GM12878 (cell line): ENCODE measurements around the gene MB21D2. TPM values are rescaled to one million over a fixed set of nuclear protein-coding genes. Genes with fewer than 3 reads are reported as not detected.

Experiments
- ATAC-seq: fragments of 200-7000 bp; cut with Tn5 transposase; 3 replicates; pipeline ENCODE4 v1.9.1; 2020; ENCODE audit warnings: mild to moderate bottlenecking, moderate library complexity
- BruUV-seq: library from RNA; stranded (reverse); fragments of 400-500 nt; replicated peaks from 2 replicates; lab custom pipeline; 2021; lab: Mats Ljungman, UMichigan
- CTCF ChIA-PET: fragments of 300-600 bp; sonication (Branson Sonifier 250); formaldehyde crosslinking; extraction: SDS; loops from one replicate; lab custom pipeline; 2021; ENCODE audit warnings: inconsistent platforms; lab: Yijun Ruan, JAX
- POLR2A ChIA-PET: fragments of 350-600 bp; formaldehyde crosslinking; extraction: SDS; loops from one replicate; lab custom pipeline; 2021; ENCODE audit warnings: inconsistent platforms; lab: Charles Lee
- RAD21 ChIA-PET: fragments of 300-600 bp; sonication (Branson Sonifier 250); formaldehyde crosslinking; loops from one replicate; lab custom pipeline; 2023; ENCODE audit warnings: antibody characterized with exemption; ENCODE audit not compliant: unreplicated experiment; lab: Charles Lee
- SMC1A ChIA-PET: fragments of 300-600 bp; sonication (Branson Sonifier 250); formaldehyde crosslinking; loops from one replicate; lab custom pipeline; 2023; ENCODE audit not compliant: unreplicated experiment, uncharacterized antibody; lab: Charles Lee
- DNase-seq: peaks from one replicate; pipeline ENCODE4 v3.0.0-alpha.2; 2011; ENCODE audit warnings: low read depth, low spot score
- FAIRE-seq: peaks from 3 replicates; lab custom pipeline; 2011; peaks lifted over from hg19 to GRCh38; lab: Jason Lieb, UNC
- H2AFZ ChIP-seq: 2 replicates; pipeline ENCODE4 v1.6.0; 2011; ENCODE audit warnings: low read depth, low read length, control low read depth; ENCODE audit not compliant: control insufficient read depth
- H3K27ac ChIP-seq: 2 replicates; pipeline ENCODE4 v1.5.1; 2011; ENCODE audit warnings: control low read depth; ENCODE audit not compliant: control insufficient read depth, insufficient read depth
- H3K27me3 ChIP-seq, 2 experiments: replicated peaks in 1 of 2; 2 replicates each; pipeline versions ENCODE4 v1.6.0 to v1.6.1; 2011; ENCODE audit warnings: low read length in 1 of 2; ENCODE audit not compliant: control insufficient read depth in 2 of 2, insufficient read depth in 2 of 2
- H3K36me3 ChIP-seq, 2 experiments: 2 replicates each; pipeline ENCODE4 v1.5.1; 2011; ENCODE audit warnings: low read length in 1 of 2; ENCODE audit not compliant: control insufficient read depth in 2 of 2, insufficient read depth in 2 of 2
- H3K4me1 ChIP-seq: 2 replicates; pipeline ENCODE4 v1.6.1; 2011; ENCODE audit warnings: mild to moderate bottlenecking, low read length, moderate library complexity, mixed read lengths; ENCODE audit not compliant: control insufficient read depth, insufficient read depth
- H3K4me2 ChIP-seq: 2 replicates; pipeline ENCODE4 v1.6.0; 2011; ENCODE audit warnings: control low read depth; ENCODE audit not compliant: control insufficient read depth, insufficient read depth
- H3K4me3 ChIP-seq: fragments of 200-600 bp; sonication (generic); 2 replicates; pipeline ENCODE4 v1.5.1; 2016
- H3K79me2 ChIP-seq: 2 replicates; pipeline ENCODE4 v1.6.0; 2011; ENCODE audit warnings: low read length; ENCODE audit not compliant: control insufficient read depth, insufficient read depth
- H3K9ac ChIP-seq: 2 replicates; pipeline ENCODE4 v1.8.0; 2011; ENCODE audit warnings: low read length, control low read depth, mixed read lengths; ENCODE audit not compliant: control insufficient read depth, insufficient read depth
- H3K9me3 ChIP-seq: replicated peaks from 3 replicates; pipeline ENCODE4 v1.5.1; 2011; ENCODE audit warnings: mild to moderate bottlenecking, low read length; ENCODE audit not compliant: control insufficient read depth, insufficient read depth
- H4K20me1 ChIP-seq: 2 replicates; pipeline ENCODE4 v1.6.0; 2011; ENCODE audit not compliant: control insufficient read depth, insufficient read depth
- CREM ChIP-seq: IDR thresholded peaks from 2 replicates; pipeline ENCODE4 v1.6.1; 2014; ENCODE audit warnings: antibody characterized with exemption, low read depth
- DPF2 ChIP-seq: fragments of 450-650 bp; IDR thresholded peaks from 2 replicates; pipeline ENCODE4 v1.6.1; 2017; ENCODE audit warnings: mild to moderate bottlenecking
- FOXK2 ChIP-seq: fragments of 450-650 bp; IDR thresholded peaks from 2 replicates; pipeline ENCODE4 v1.6.1; 2017; ENCODE audit warnings: mild to moderate bottlenecking, moderate library complexity
- MLLT1 ChIP-seq: fragments of 450-650 bp; IDR thresholded peaks from 2 replicates; pipeline ENCODE4 v1.6.1; 2016; ENCODE audit warnings: mild to moderate bottlenecking
- NFYA ChIP-seq: IDR thresholded peaks from 2 replicates; pipeline ENCODE4 v1.6.1; 2011; ENCODE audit warnings: low read depth, mild to moderate bottlenecking, low read length, improper control_type of control experiment, borderline replicate concordance
- RELA ChIP-seq: fragments of 450-650 bp; IDR thresholded peaks from 2 replicates; pipeline ENCODE4 v1.8.0; 2014; ENCODE audit warnings: borderline replicate concordance; ENCODE audit not compliant: partially characterized antibody
- RELB ChIP-seq: fragments of 450-650 bp; IDR thresholded peaks from 2 replicates; pipeline ENCODE4 v1.6.1; 2017; ENCODE audit warnings: low read depth, mild to moderate bottlenecking, moderate library complexity
- SPI1 ChIP-seq: IDR thresholded peaks from 2 replicates; pipeline ENCODE4 v1.6.1; 2011; ENCODE audit warnings: low read depth, mild to moderate bottlenecking, low read length, moderate library complexity, borderline replicate concordance; ENCODE audit not compliant: insufficient read depth
- ZBTB4 ChIP-seq: fragments of 450-650 bp; formaldehyde crosslinking; IDR thresholded peaks from 2 replicates; pipeline ENCODE4 v1.4.0; 2022; ENCODE audit warnings: mild to moderate bottlenecking, moderate library complexity
- WGBS: methylation state at CpG from one replicate; pipeline ENCODE4 v1.1.6; 2016; ENCODE audit warnings: low lambda C conversion rate; ENCODE audit not compliant: insufficient replicate concordance, insufficient coverage; ENCODE audit errors: missing lambda C conversion rate; 5-methylcytosine and 5-hydroxymethylcytosine counted together
- in situ Hi-C: fragments of 300-500 bp; cut with MboI; formaldehyde crosslinking; loops from 9 replicates; pipeline ENCODE4 v1.14.3; 2018; ENCODE audit warnings: mixed read lengths
- intact Hi-C: fragments of 100-400 bp; cut with micrococcal nuclease; formaldehyde crosslinking; loops from one replicate; pipeline ENCODE4 v1.14.2; 2022; ENCODE audit not compliant: unreplicated experiment
- polyA plus RNA-seq, 11 experiments: library from polyadenylated mRNA; depleted of rRNA in 4 of 11; unstranded in 6 of 11; stranded (reverse) in 5 of 11; fragments of >200 nt; fragmentation: Nextera tagmentation in 4 of 11; fragmentation: Illumina TruSeq in 1 of 11; extraction: Ambion mirVana in 4 of 11; extraction: Trizol in 1 of 11; gene quantifications; 1 replicate in 1 of 11; 2 replicates in 10 of 11; pipeline versions ENCODE4 v1.2.1 to v1.2.3, GENCODE V29; 2011 to 2016; ENCODE audit warnings: inconsistent platforms in 2 of 11, missing spikeins in 2 of 11, low read depth in 1 of 11
- total RNA-seq, 4 experiments: library from RNA; depleted of rRNA in 3 of 4; stranded (reverse); fragments of >200 nt in 3 of 4; fragmentation: Illumina TruSeq in 1 of 4; extraction: Trizol in 1 of 4; gene quantifications; 2 replicates each; pipeline versions ENCODE4 v1.2.1 to v1.2.3, GENCODE V29; 2013 to 2021
- TF ChIP-seq, protein P1 (sequence below), 3 experiments: IDR thresholded peaks in 2 of 3; conservative IDR thresholded peaks in 1 of 3; 2 replicates each; pipeline ENCODE4 v1.5.1; 2011; ENCODE audit warnings: low read depth in 3 of 3, low read length in 3 of 3, mild to moderate bottlenecking in 3 of 3, control low read depth in 2 of 3, moderate library complexity in 2 of 3, inconsistent platforms in 1 of 3, mixed read lengths in 1 of 3; ENCODE audit not compliant: control insufficient read depth in 2 of 3, insufficient read depth in 1 of 3; ENCODE audit errors: extremely low read depth in 1 of 3

Gene MB21D2
- total and polyA plus RNA-seq, 10 of the 15 experiments (the other 5 are each of a cell fraction or from before 2014, with no cell fraction given) = 7.9 to 21.2 (median 15.3) TPM

DNA sequence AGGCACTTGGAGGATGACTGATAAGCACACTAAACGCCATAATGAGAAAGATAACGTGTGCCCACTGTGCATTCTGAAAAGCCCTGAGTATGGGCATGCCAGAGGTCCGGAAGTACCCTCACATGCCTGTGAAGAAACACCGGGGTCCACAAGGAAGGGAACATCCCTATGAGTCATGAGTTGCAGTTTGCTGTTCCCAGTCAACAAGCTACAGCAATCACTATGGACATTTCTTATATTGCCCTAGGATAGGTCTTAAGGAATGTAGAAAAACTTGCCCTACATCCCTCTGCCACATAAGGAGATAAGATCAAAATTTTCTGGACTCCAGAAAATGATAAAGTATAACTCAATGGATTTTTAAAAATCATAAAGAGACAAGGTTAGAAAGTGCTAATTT lies 9.9 kb downstream of the MB21D2 start:
- H3K79me2 ChIP-seq = peaks cover 49% of the 10 kb centered on the region
- 59% methylated on average over 4 of the region's 4 CpGs for WGBS
- H3K27ac ChIP-seq = no peak overlapping the region
- intact Hi-C loops (no loop called here), in situ Hi-C loops (no loop called here)
- SMC1A ChIA-PET = interaction anchor here (1.0 to 4.5 kb wide), 7 partner anchors 6 to 44 kb away, joined by 3 to 26 read pairs (median 4); partner anchors contain the start of gene MB21D2
- H3K9ac ChIP-seq = no peak overlapping the region
- peaks cover 2 to 10% of the 10 kb centered on the region in 2 experiments; a peak in 2 of 4 replicates for H3K36me3 ChIP-seq
- DNase-seq (no peak), FAIRE-seq (no peak), ATAC-seq (no peak)
- POLR2A ChIA-PET = interaction anchor here (1.1 kb wide), 1 partner anchor 9 kb away, joined by 3 read pairs; no protein-coding TSS in a partner anchor
- peaks cover 3% of the 10 kb centered on the region for H3K4me1 ChIP-seq
- RAD21 ChIA-PET = interaction anchor here (0.8 to 1.3 kb wide), 3 partner anchors 8 to 90 kb away, joined by 3 to 4 read pairs (median 4); partner anchors contain the start of gene MB21D2
- H3K9me3 ChIP-seq = peaks cover 12% of the 10 kb centered on the region; the same call in 2 of the 3 replicates
- H3K27me3 ChIP-seq = no peaks in the 10 kb centered on the region
- H2AFZ ChIP-seq = no peak overlapping the region
- no TSS peak for BruUV-seq
- no peak overlapping the region for H3K4me2 ChIP-seq
- TF ChIP-seq DPF2 = no peak
- no peak for TF ChIP-seq RELB
- TF ChIP-seq FOXK2 = no peak
- TF ChIP-seq ZBTB4 = no peak
- TF ChIP-seq RELA = no peak
- no peak for TF ChIP-seq NFYA
- TF ChIP-seq SPI1 = no peak
- TF ChIP-seq CREM = no peak
- TF ChIP-seq, protein P1, sequence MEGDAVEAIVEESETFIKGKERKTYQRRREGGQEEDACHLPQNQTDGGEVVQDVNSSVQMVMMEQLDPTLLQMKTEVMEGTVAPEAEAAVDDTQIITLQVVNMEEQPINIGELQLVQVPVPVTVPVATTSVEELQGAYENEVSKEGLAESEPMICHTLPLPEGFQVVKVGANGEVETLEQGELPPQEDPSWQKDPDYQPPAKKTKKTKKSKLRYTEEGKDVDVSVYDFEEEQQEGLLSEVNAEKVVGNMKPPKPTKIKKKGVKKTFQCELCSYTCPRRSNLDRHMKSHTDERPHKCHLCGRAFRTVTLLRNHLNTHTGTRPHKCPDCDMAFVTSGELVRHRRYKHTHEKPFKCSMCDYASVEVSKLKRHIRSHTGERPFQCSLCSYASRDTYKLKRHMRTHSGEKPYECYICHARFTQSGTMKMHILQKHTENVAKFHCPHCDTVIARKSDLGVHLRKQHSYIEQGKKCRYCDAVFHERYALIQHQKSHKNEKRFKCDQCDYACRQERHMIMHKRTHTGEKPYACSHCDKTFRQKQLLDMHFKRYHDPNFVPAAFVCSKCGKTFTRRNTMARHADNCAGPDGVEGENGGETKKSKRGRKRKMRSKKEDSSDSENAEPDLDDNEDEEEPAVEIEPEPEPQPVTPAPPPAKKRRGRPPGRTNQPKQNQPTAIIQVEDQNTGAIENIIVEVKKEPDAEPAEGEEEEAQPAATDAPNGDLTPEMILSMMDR (IDR thresholded peaks at IDR 0.05 in 2 of 3, conservative IDR thresholded peaks at IDR 0.05 in 1 of 3; ENCODE audit: control insufficient read depth in 2 of 3, extremely low read depth in 1 of 3, insufficient read depth in 1 of 3, low read depth in 3 of 3, low read length in 3 of 3) = no peak
- TF ChIP-seq MLLT1 = no peak
- H3K4me3 ChIP-seq = no peak overlapping the region
- CTCF ChIA-PET = interaction anchor here (0.7 to 2.2 kb wide), 6 partner anchors 8 to 94 kb away, joined by 3 to 8 read pairs (median 4); partner anchors contain the start of gene MB21D2
- no peaks in the 10 kb centered on the region for H4K20me1 ChIP-seq
